ENCODE data around the gene COL16A1. TPM values are rescaled to one million over a fixed set of nuclear protein-coding genes. Genes with fewer than 3 reads are reported as not detected.

Gene COL16A1
- total RNA-seq, 1 experiment from 2014 or later, result 6.2 TPM

DNA sequence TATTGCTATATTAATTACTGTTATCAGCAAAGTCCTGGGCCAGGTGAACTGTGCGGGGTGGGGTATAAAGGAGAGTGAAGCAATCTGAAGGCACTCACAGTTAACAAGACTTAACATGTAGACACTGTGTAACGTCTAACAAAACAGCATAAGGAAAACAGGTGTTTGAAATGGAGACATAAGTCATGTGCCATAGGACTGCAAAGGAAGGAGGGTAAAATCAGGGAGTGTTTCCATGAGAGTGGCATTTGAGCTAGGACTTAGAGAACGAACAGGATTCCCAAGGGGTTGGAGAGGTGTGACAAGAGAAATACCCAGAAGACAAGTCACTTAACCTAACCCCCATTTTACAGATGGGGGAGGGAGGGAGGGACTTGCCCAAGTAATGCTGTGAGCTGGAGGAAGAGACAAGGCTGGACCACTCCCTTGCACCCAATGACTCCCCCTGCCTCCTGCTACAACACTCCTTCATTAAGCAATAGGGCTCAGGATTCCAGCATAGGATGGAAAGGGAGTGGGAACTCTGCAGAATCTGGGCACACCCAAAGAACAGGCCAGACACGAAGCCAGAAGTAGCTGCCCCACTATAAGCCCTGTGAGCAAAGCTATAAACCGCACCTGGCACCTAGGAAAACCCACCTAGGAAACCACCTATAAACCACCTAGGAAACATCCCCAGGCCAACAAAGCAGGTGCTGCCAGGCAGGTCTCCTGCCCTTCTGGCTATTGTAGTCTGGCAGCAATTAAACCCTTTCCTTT is 65.7 kb downstream of the COL16A1 start:
- H3K9me3 ChIP-seq (ENCODE audit: control insufficient read depth, low read depth, low read length), result no peaks in the 10 kb centered on the region
- no peak overlapping the region for H2BK120ac ChIP-seq (ENCODE audit: low read depth, low read length, poor library complexity, severe bottlenecking)
- H3K4ac ChIP-seq (ENCODE audit: low read depth, low read length), result no peak overlapping the region
- no peak overlapping the region for H4K5ac ChIP-seq (ENCODE audit: insufficient read length, low read depth, low read length)
- no peak overlapping the region for H3K27ac ChIP-seq (ENCODE audit: insufficient read length, low read depth, low read length)
- H2BK5ac ChIP-seq (ENCODE audit: insufficient read length, low read length), result no peak overlapping the region
- H3K9ac ChIP-seq (ENCODE audit: extremely low read depth, insufficient read length, low read length), result no peak overlapping the region
- H3K79me2 ChIP-seq (ENCODE audit: insufficient read depth, low read length), result peaks cover 8% of the 10 kb centered on the region; the same call in 1 of the 2 replicates
- H3K27ac Mint-ChIP-seq, result no peak overlapping the region
- 0 out of 7 replicates have a peak, but pooled peaks cover 0 to under 1% (median 0%) of the 10 kb centered on the region in 3 experiments for H3K36me3 Mint-ChIP-seq (ENCODE audit: insufficient read depth in 1 of 3, low read depth in 3 of 3)
- no peaks in the 10 kb centered on the region for H3K27me3 ChIP-seq (ENCODE audit: insufficient read depth, low read length)
- no peak overlapping the region for H2BK12ac ChIP-seq (ENCODE audit: insufficient read length, low read depth, low read length)
- H3K27me3 Mint-ChIP-seq (ENCODE audit: low read depth), result no peaks in the 10 kb centered on the region
- H2BK15ac ChIP-seq (ENCODE audit: low read depth, low read length), result no peak overlapping the region
- peaks cover 0 to 5% of the 10 kb centered on the region in 2 experiments; a peak in 1 of 4 replicates for H3K4me1 Mint-ChIP-seq
- H3K14ac ChIP-seq (ENCODE audit: insufficient read depth, low read length), result no peak overlapping the region
- H2BK20ac ChIP-seq (ENCODE audit: low read depth, low read length, poor library complexity, severe bottlenecking), result no peak overlapping the region
- no CpG with 5 or more reads among the region's 5 CpGs for WGBS (ENCODE audit: extremely low coverage, insufficient read length, low lambda C conversion rate)
- no peak overlapping the region for H3K4me3 Mint-ChIP-seq
- H4K91ac ChIP-seq (ENCODE audit: insufficient read length, low read depth, low read length), result no peak overlapping the region
- no peak overlapping the region for H3K18ac ChIP-seq (ENCODE audit: insufficient read length, low read depth, low read length)
- H2AK5ac ChIP-seq (ENCODE audit: insufficient read length, low read length), result no peak overlapping the region
- H3K79me1 ChIP-seq (ENCODE audit: insufficient read depth, low read depth, low read length, poor library complexity, severe bottlenecking), result no peaks in the 10 kb centered on the region
- no peak overlapping the region for H2AFZ ChIP-seq (ENCODE audit: low read length)
- TF ChIP-seq, protein P1, sequence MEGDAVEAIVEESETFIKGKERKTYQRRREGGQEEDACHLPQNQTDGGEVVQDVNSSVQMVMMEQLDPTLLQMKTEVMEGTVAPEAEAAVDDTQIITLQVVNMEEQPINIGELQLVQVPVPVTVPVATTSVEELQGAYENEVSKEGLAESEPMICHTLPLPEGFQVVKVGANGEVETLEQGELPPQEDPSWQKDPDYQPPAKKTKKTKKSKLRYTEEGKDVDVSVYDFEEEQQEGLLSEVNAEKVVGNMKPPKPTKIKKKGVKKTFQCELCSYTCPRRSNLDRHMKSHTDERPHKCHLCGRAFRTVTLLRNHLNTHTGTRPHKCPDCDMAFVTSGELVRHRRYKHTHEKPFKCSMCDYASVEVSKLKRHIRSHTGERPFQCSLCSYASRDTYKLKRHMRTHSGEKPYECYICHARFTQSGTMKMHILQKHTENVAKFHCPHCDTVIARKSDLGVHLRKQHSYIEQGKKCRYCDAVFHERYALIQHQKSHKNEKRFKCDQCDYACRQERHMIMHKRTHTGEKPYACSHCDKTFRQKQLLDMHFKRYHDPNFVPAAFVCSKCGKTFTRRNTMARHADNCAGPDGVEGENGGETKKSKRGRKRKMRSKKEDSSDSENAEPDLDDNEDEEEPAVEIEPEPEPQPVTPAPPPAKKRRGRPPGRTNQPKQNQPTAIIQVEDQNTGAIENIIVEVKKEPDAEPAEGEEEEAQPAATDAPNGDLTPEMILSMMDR (conservative IDR thresholded peaks at IDR 0.05), result no peak
- no peak overlapping the region for H3K56ac ChIP-seq (ENCODE audit: insufficient read length, low read depth, low read length)
- DNase-seq, result no peak
- no peaks in the 10 kb centered on the region for H3K4me1 ChIP-seq (ENCODE audit: insufficient read depth, low read length)
- H3K9me3 Mint-ChIP-seq, result no peaks in the 10 kb centered on the region
- no peak overlapping the region for H3K23ac ChIP-seq (ENCODE audit: insufficient read length, low read depth, low read length)
- no peaks in the 10 kb centered on the region for H3K23me2 ChIP-seq (ENCODE audit: insufficient read length, low read depth, low read length, poor library complexity, severe bottlenecking)
- no peak overlapping the region for H4K8ac ChIP-seq (replicated peaks; ENCODE audit: insufficient read length, low read depth, low read length)
- H4K20me1 ChIP-seq (ENCODE audit: control insufficient read depth, insufficient read depth, insufficient read length), result no peaks in the 10 kb centered on the region
- H3T11ph ChIP-seq (ENCODE audit: low read length), result no peak overlapping the region
- H3K4me2 ChIP-seq (ENCODE audit: insufficient read depth, insufficient read length, low read length), result no peak overlapping the region

Measured in H9 (cell line).